ENCODE measurements around the gene CASTOR2.
"Not testable (repeated sequence)": the region's sequence is repeated elsewhere in the genome, so short reads cannot be mapped to it uniquely, and the experiment has no call there.

CASTOR2 gene

DNA sequence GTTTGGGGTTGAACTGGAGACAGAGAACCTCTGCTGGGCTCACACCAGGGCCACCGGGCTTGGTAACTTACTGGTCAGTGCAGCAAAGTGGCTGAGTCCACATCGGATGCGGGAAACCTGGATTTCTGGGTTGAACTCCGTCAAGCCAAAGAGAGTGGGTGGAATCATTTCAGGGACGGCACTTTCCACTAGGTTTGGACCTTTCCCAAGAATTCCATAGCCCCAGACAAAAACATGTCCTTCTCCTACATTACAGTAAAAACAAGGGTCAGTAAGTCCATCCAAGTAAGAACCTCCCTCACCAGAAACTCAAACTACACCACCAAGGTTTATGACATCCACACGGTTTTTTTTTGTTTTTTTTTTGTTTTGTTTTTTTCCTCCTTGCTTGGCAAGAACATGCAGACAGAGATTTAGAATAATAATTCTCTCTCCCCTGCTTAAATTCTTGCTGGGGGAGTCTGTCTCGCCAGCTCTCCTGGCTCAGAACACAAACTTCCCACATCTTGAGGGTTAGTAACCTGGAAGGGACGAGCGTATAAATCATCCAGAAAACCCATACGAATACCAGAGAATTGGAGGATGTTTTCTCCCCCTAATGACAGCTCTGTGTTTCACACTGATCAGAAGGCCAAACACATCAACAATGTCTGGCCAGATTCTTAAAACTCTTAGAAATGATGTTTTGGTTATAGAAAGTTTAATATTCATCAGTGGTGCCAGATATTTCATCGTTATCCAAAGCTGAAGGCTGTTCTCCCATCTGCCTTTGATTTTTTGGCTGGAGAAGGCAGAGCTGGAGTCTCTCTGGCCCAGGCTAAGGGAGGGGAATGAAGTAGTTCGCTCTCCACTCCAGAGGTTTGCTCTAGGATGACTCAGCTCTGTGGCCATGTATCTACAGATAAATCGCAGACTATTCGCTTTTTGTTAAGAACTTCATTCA lies 91.6 kb downstream of the CASTOR2 start:
- no peak for DNase-seq

DNA sequence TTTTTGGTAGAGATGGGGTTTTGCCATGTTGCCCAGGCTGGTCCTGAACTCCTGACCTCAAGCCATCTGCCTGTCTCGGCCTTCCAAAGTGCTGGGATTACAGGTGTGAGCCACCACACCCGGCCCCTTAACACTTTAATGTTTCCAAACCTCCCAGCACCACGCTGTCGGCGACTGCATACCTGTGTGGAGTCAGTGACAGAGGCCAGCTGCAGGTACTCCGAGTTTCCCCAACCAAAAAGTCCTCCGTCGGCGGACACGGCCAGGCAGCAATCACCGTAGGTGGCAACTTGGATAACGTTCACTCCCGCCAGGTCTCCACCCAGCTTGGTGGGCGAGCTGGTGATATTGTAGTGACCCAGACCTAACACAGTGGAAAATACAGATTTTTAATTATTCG lies 93.9 kb downstream of the CASTOR2 start:
- no peak for DNase-seq

DNA sequence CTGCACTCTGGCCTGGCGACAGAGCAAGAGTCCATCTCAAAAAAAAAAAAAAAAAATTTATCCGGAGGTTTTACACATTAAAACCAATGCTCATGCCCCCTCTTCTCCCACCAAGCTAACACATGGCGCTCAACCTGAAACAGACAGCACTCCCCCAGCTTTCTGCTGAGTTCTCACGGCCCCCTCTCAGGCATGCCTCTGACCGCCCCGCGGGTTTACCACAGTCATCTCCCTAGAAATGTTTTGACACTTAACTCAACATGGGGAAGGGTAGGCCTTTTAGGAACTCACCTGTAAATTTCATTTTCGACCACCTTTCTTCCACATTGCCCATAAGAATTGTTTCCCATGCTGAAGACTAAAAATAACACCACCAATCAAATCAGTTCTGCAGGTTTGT lies 99.8 kb downstream of the CASTOR2 start:
- DNase-seq: no peak

DNA sequence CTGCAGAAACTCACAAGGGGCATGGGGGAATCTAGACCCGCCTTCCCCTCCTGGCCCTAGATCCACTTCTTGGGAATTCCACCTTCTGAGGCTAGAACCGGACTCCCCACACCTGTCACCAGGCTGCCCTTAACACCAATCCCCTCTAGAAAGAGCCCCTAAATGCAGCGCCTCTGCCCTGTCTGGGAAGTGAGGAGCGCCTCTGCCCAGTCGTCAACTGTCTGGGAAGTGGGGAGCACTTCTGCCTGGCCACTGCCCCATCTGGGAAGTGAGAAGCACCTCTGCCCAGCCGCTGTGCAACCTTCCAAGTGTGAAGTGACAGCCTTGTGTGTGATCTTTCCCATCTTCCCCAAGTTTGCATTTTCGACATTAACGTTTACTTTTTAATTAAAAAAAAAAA lies 100.3 kb downstream of the CASTOR2 start:
- no peak for DNase-seq

DNA sequence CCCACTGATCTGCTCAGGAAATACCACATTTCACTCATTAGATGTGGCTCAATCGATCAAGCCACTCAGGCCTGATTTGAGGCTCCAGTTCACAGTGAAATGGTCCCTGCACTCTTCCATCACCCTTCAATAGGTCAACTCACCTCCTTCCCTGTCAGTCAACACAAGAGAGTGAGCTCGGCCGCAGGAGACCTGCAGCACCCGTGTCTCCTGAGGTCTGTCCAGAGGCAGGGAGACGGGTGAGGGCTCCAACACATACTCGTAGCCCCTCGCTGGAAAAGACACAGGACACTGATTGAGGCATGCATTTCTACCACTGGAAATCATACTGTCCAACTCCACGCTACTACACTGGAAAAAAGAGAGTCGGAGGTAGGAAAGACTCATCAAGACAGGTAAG lies 102.0 kb downstream of the CASTOR2 start:
- DNase-seq: no peak

DNA sequence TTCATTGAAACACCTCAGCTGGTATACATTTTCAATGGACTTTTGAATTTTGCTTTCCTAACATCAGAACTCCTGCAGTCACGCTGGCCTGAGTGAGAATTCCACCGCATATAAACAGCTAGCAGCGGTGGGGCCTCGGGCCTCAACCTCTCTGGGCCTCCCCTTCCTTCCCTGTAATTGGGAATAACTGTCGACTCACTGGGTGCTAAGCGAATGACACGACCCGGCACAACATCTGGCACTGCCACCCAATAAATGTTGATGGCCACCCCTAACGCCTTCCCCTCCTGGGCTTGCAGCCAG lies 108.4 kb downstream of the CASTOR2 start:
- no peak for DNase-seq

DNA sequence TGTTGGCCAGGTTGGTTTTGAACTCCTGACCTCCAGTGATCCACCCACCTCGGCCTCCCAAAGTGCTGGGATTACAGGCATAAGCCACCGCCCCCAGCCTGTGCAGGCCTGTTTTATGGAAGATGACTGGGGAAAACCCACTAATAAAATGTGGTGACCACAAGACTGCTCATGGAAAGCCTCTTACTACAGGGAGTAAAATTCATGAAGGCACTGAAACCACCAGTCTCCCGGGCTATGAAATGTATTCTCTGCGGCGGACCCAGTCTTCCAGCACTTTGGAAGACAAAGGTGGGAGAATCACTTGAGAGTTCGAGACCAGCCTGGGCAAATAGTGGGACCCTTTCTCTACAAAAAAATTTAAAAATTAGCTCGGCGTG lies 109.7 kb downstream of the CASTOR2 start:
- not testable (repeated sequence) for DNase-seq

Data from NCI-H1694 treated with DMSO at 0.1 percent for 48 hours (cell line).